IMR-90 (cell line): Measurements from ENCODE around the gene CACNA2D3. TPM values are rescaled to one million over a fixed set of nuclear protein-coding genes. Genes with fewer than 3 reads are reported as not detected.

ENCODE experiments used
- ATAC-seq: fragments of 200-7000 bp; cut with Tn5 transposase; 2 replicates; pipeline ENCODE4 v1.9.1; 2020; ENCODE audit warnings: low read depth, mild to moderate bottlenecking, moderate library complexity
- BruUV-seq: library from RNA; stranded (reverse); fragments of 400-500 nt; replicated peaks from 2 replicates; lab custom pipeline; 2021; lab: Mats Ljungman, UMichigan
- CTCF ChIA-PET: fragments of 300-600 bp; formaldehyde crosslinking; extraction: SDS; loops from one replicate; lab custom pipeline; 2021; ENCODE audit warnings: antibody characterized with exemption; lab: Yijun Ruan, JAX
- POLR2A ChIA-PET: fragments of 300-600 bp; sonication (Branson Sonifier 250); formaldehyde crosslinking; loops from one replicate; lab custom pipeline; 2022; ENCODE audit warnings: antibody characterized with exemption; ENCODE audit not compliant: unreplicated experiment; lab: Charles Lee
- DNase-seq: peaks from one replicate; pipeline ENCODE4 v3.0.0; 2013
- H2AFZ ChIP-seq: replicated peaks from 2 replicates; pipeline ENCODE3; 2013; ENCODE audit warnings: low read length, mild to moderate bottlenecking; ENCODE audit not compliant: poor library complexity
- H2AK5ac ChIP-seq: 2 replicates; pipeline ENCODE4 v1.6.1; 2013; ENCODE audit warnings: low read depth, low read length, inconsistent platforms
- H2AK9ac ChIP-seq: replicated peaks from 2 replicates; pipeline ENCODE3; 2013; ENCODE audit warnings: mild to moderate bottlenecking, low read depth, low read length, moderate library complexity; ENCODE audit not compliant: poor library complexity
- H2BK120ac ChIP-seq: 2 replicates; pipeline ENCODE4 v1.6.1; 2013; ENCODE audit warnings: low read depth, low read length, inconsistent platforms
- H2BK15ac ChIP-seq: 3 replicates; pipeline ENCODE4 v1.6.1; 2013; ENCODE audit warnings: low read depth, low read length, inconsistent platforms
- H2BK20ac ChIP-seq: 2 replicates; pipeline ENCODE4 v1.6.1; 2013; ENCODE audit warnings: low read depth, mild to moderate bottlenecking, inconsistent platforms, low read length, moderate library complexity
- H2BK5ac ChIP-seq: 2 replicates; pipeline ENCODE4 v1.6.1; 2013; ENCODE audit warnings: mild to moderate bottlenecking, low read depth, low read length, inconsistent platforms; ENCODE audit not compliant: poor library complexity, severe bottlenecking
- H3K14ac ChIP-seq: replicated peaks from 2 replicates; pipeline ENCODE4 v1.6.1; 2013; ENCODE audit warnings: low read depth, low read length, inconsistent platforms
- H3K18ac ChIP-seq: 2 replicates; pipeline ENCODE4 v1.6.1; 2013; ENCODE audit warnings: low read depth, low read length, control low read depth
- H3K23ac ChIP-seq: 2 replicates; pipeline ENCODE4 v1.6.1; 2013; ENCODE audit warnings: low read depth, low read length, inconsistent platforms
- H3K27ac ChIP-seq: 2 replicates; pipeline ENCODE4 v1.5.1; 2013; ENCODE audit warnings: mild to moderate bottlenecking, control low read depth, low read length; ENCODE audit not compliant: insufficient read depth
- H3K27me3 ChIP-seq: 2 replicates; pipeline ENCODE4 v1.6.1; 2013; ENCODE audit warnings: low read length; ENCODE audit not compliant: control insufficient read depth, insufficient read depth
- H3K36me3 ChIP-seq: 2 replicates; pipeline ENCODE4 v1.6.1; 2013; ENCODE audit warnings: low read length, mixed read lengths; ENCODE audit not compliant: control insufficient read depth, insufficient read depth
- H3K4ac ChIP-seq: 2 replicates; pipeline ENCODE4 v1.6.1; 2013; ENCODE audit warnings: low read depth, low read length, inconsistent platforms
- H3K4me1 ChIP-seq: 2 replicates; pipeline ENCODE4 v1.6.1; 2013; ENCODE audit warnings: low read length, mixed read lengths; ENCODE audit not compliant: control insufficient read depth, insufficient read depth
- H3K4me2 ChIP-seq: 2 replicates; pipeline ENCODE4 v1.6.1; 2013; ENCODE audit warnings: low read depth, mild to moderate bottlenecking, control low read depth, low read length, moderate library complexity
- H3K4me3 ChIP-seq: 2 replicates; pipeline ENCODE4 v1.5.1; 2013; ENCODE audit warnings: low read depth, mild to moderate bottlenecking, control low read depth, low read length, moderate library complexity; ENCODE audit not compliant: insufficient read depth
- H3K56ac ChIP-seq: 2 replicates; pipeline ENCODE4 v1.6.1; 2013; ENCODE audit warnings: low read length, inconsistent platforms; ENCODE audit not compliant: insufficient read depth; ENCODE audit errors: extremely low read depth
- H3K79me1 ChIP-seq, 2 experiments: 2 replicates each; pipeline ENCODE4 v1.6.1; 2013; ENCODE audit warnings: low read length in 2 of 2, inconsistent platforms in 1 of 2, low read depth in 1 of 2
- H3K9ac ChIP-seq: 2 replicates; pipeline ENCODE4 v1.6.1; 2013; ENCODE audit warnings: low read depth, low read length, control low read depth
- H3K9me1 ChIP-seq: 2 replicates; pipeline ENCODE4 v1.6.1; 2013; ENCODE audit warnings: low read length, inconsistent platforms; ENCODE audit not compliant: insufficient read depth
- H3K9me3 ChIP-seq: 2 replicates; pipeline ENCODE4 v1.6.1; 2013; ENCODE audit warnings: low read length; ENCODE audit not compliant: control insufficient read depth, insufficient read depth
- H4K20me1 ChIP-seq: 2 replicates; pipeline ENCODE4 v1.6.1; 2013; ENCODE audit warnings: low read length, inconsistent platforms; ENCODE audit not compliant: insufficient read depth
- H4K5ac ChIP-seq: 2 replicates; pipeline ENCODE4 v1.6.1; 2013; ENCODE audit warnings: mild to moderate bottlenecking, low read depth, low read length, control low read depth
- H4K8ac ChIP-seq, 2 experiments: 2 replicates each; pipeline ENCODE4 v1.6.1; 2013; ENCODE audit warnings: low read depth in 2 of 2, low read length in 2 of 2, control low read depth in 1 of 2, inconsistent platforms in 1 of 2
- H4K91ac ChIP-seq: 2 replicates; pipeline ENCODE4 v1.6.1; 2013; ENCODE audit warnings: low read depth, low read length, inconsistent platforms; ENCODE audit not compliant: insufficient read depth
- RCOR1 ChIP-seq: IDR thresholded peaks from 2 replicates; pipeline ENCODE4 v1.6.1; 2012; ENCODE audit warnings: mild to moderate bottlenecking, low read length, improper control_type of control experiment; ENCODE audit not compliant: insufficient replicate concordance
- WGBS, 2 experiments: methylation state at CpG; one replicate each; pipeline versions ENCODE4 v1.1.5 to v1.1.7; 2013; ENCODE audit warnings: missing lambda C conversion rate in 2 of 2; ENCODE audit not compliant: insufficient read length in 1 of 2; ENCODE audit errors: extremely low coverage in 2 of 2; 5-methylcytosine and 5-hydroxymethylcytosine counted together
- dilution Hi-C: fragments of 300-500 bp; cut with HindIII; formaldehyde crosslinking; loops from one replicate; pipeline ENCODE4 v1.14.3; 2018; ENCODE audit warnings: low sequenced_read_pairs; ENCODE audit not compliant: unreplicated experiment
- in situ Hi-C: fragments of 300-500 bp; cut with MboI; formaldehyde crosslinking; loops from 3 replicates; pipeline ENCODE4 v1.14.3; 2019; ENCODE audit warnings: low sequenced_read_pairs, inconsistent platforms, mixed read lengths
- intact Hi-C: fragments of 100-400 bp; cut with micrococcal nuclease; formaldehyde crosslinking; loops from 2 replicates; pipeline ENCODE4 v1.10.0; 2022
- polyA plus RNA-seq, 3 experiments: library from polyadenylated mRNA; depleted of rRNA; stranded (reverse); fragments of >200 nt; gene quantifications; 2 replicates each; pipeline ENCODE4 v1.2.3, GENCODE V29; 2012; ENCODE audit warnings: low replicate concordance in 1 of 3
- total RNA-seq: library from RNA; depleted of rRNA; stranded (reverse); fragments of >200 nt; gene quantifications from 2 replicates; pipeline ENCODE4 v1.2.3, GENCODE V29; 2012

CACNA2D3 gene
- total and polyA plus RNA-seq, 2 of the 4 experiments (the other 2 are of a cell fraction), result 0.36 to 0.41 TPM

GRCh38 chr3:54746722-54747121, 624.4 kb downstream of the CACNA2D3 start:
- H3K23ac ChIP-seq, result no peak overlapping the region
- no peak overlapping the region for H3K4me3 ChIP-seq
- no peak overlapping the region for H2AK9ac ChIP-seq
- H3K27me3 ChIP-seq, result peaks cover 4% of the 10 kb centered on the region
- no peak overlapping the region for H4K91ac ChIP-seq
- 0 out of 2 replicates have a peak, but pooled peaks cover 1% of the 10 kb centered on the region for H3K4me1 ChIP-seq
- H3K56ac ChIP-seq, result no peak overlapping the region
- no peak overlapping the region for H2BK5ac ChIP-seq
- H3K27ac ChIP-seq, result no peak overlapping the region; the same call in 1 of the 2 replicates
- no peak overlapping the region for H2BK120ac ChIP-seq
- H4K20me1 ChIP-seq, result no peaks in the 10 kb centered on the region
- H3K14ac ChIP-seq, result no peak overlapping the region
- POLR2A ChIA-PET, result no interaction called here
- no peaks in the 10 kb centered on the region for H3K9me1 ChIP-seq
- ATAC-seq (peak; percentile 72), DNase-seq (no peak)
- H3K4me2 ChIP-seq, result no peak overlapping the region
- no peak overlapping the region for H3K9ac ChIP-seq
- WGBS, 2 experiments, result no CpG with 5 or more reads among the region's 1 CpG
- BruUV-seq, result no TSS peak
- H2BK20ac ChIP-seq, result no peak overlapping the region
- H3K18ac ChIP-seq, result no peak overlapping the region
- in situ Hi-C loops, result no loop called here
- TF ChIP-seq RCOR1, result no peak
- H3K4ac ChIP-seq, result no peak overlapping the region
- H2BK15ac ChIP-seq, result no peak overlapping the region
- no peak overlapping the region for H4K5ac ChIP-seq
- H3K79me1 ChIP-seq, result no peaks in the 10 kb centered on the region
- intact Hi-C loops, result no loop called here
- H3K9me3 ChIP-seq, result no peaks in the 10 kb centered on the region
- H2AK5ac ChIP-seq, result no peak overlapping the region
- dilution Hi-C loops, result no loop called here
- CTCF ChIA-PET, result no interaction called here
- no peak overlapping the region for H4K8ac ChIP-seq
- no peak overlapping the region for H2AFZ ChIP-seq
- no peaks in the 10 kb centered on the region for H3K36me3 ChIP-seq
